Testis (tissue), 3 donors: ENCODE measurements around the gene CYB5B. TPM values are rescaled to one million over a fixed set of nuclear protein-coding genes. Genes with fewer than 3 reads are reported as not detected.
A peak's percentile ranks its signal among the peaks of the same experiment; 100 is the strongest.

Experiments used
- DNase-seq: peaks from one replicate; pipeline ENCODE4 v3.0.0-alpha.2; 2019
- H3K27ac ChIP-seq, 2 donors: fragments of 200-600 bp; sonication (generic); one replicate each; pipeline ENCODE4 v1.5.1; 2019
- H3K27me3 ChIP-seq: fragments of 200-600 bp; sonication (generic); one replicate; pipeline ENCODE4 v1.5.1; 2019
- H3K36me3 ChIP-seq: fragments of 200-600 bp; sonication (generic); one replicate; pipeline ENCODE4 v1.5.1; 2017; ENCODE audit warnings: low read depth; ENCODE audit errors: missing control alignments
- H3K4me1 ChIP-seq: fragments of 200-600 bp; sonication (generic); one replicate; pipeline ENCODE4 v1.5.1; 2019
- H3K4me3 ChIP-seq, 2 donors: fragments of 200-600 bp; sonication (generic); one replicate each; pipeline ENCODE4 v1.5.1; 2017 to 2019
- H3K9me3 ChIP-seq: fragments of 200-600 bp; sonication (generic); one replicate; pipeline ENCODE4 v1.5.1; 2017
- CTCF ChIP-seq, 3 experiments: fragments of 450-650 bp in 2 of 3; fragments of 200-600 bp in 1 of 3; sonication (generic) in 1 of 3; IDR thresholded peaks; one replicate each; pipeline ENCODE4 v1.5.1; 2016 to 2019; ENCODE audit warnings: antibody characterized with exemption in 3 of 3, mild to moderate bottlenecking in 2 of 3, moderate library complexity in 1 of 3
- POLR2A ChIP-seq: fragments of 450-650 bp; IDR thresholded peaks from one replicate; pipeline ENCODE4 v1.6.1; 2017; ENCODE audit warnings: antibody characterized with exemption, mild to moderate bottlenecking, moderate library complexity
- WGBS, 2 donors: methylation state at CpG; one replicate each; pipeline ENCODE4 v1.1.5; 2018; 5-methylcytosine and 5-hydroxymethylcytosine counted together
- intact Hi-C: fragments of 100-400 bp; cut with DNase I; formaldehyde crosslinking; loops from one replicate; pipeline ENCODE4 v1.15.1; 2023; ENCODE audit warnings: low total_unique reads
- polyA plus RNA-seq: library from polyadenylated mRNA; stranded (reverse); fragments of 350-450 nt; fragmentation: Illumina TruSeq; extraction: RNeasy Lipid Tissue Mini Kit (QIAGEN cat#74804); gene quantifications from one replicate; pipeline ENCODE4 v1.2.3, GENCODE V29; 2014; ENCODE audit warnings: low read depth, low replicate concordance; ENCODE audit not compliant: insufficient read depth
- total RNA-seq, 2 donors: library from RNA; depleted of rRNA; stranded (reverse); fragments of >200 nt; gene quantifications; one replicate each; pipeline ENCODE4 v1.2.3, GENCODE V29; 2016

CYB5B gene
- total and polyA plus RNA-seq, 3 donors from 2014 or later: 65.8 to 91.9 (median 85.0) TPM

GRCh38 chr16:69448470-69449193, 24.2 kb downstream of the CYB5B start:
- TF ChIP-seq POLR2A: no peak
- no peak for TF ChIP-seq CTCF (IDR thresholded peaks at IDR 0.05)
- peak overlapping the region in 1 of 2 donors; percentile 65 for H3K27ac ChIP-seq

GRCh38 chr16:69451166-69451565, 26.7 kb downstream of the CYB5B start:
- WGBS, 2 donors: 74 to 81% methylated on average over 4 of the region's 4 CpGs
- no peak for DNase-seq
- TF ChIP-seq POLR2A: no peak
- no peak for TF ChIP-seq CTCF (IDR thresholded peaks at IDR 0.05)
- H3K9me3 ChIP-seq: no peaks in the 10 kb centered on the region
- no peaks in the 10 kb centered on the region for H3K36me3 ChIP-seq
- H3K4me3 ChIP-seq: no peak overlapping the region
- no peaks in the 10 kb centered on the region for H3K27me3 ChIP-seq
- intact Hi-C loops: no loop called here
- H3K4me1 ChIP-seq: peaks cover 7% of the 10 kb centered on the region
- H3K27ac ChIP-seq: no peak overlapping the region

More at GRCh38 chr16:69448470-69449193, 24.2 kb downstream of the CYB5B start:
- H3K9me3 ChIP-seq: no peaks in the 10 kb centered on the region
- intact Hi-C loops: no loop called here
- H3K36me3 ChIP-seq: no peaks in the 10 kb centered on the region
- 34 to 54% methylated on average over 3 of the region's 3 CpGs for WGBS, 2 donors
- no peak for DNase-seq
- H3K4me3 ChIP-seq: no peak overlapping the region
- peaks cover 23% of the 10 kb centered on the region for H3K4me1 ChIP-seq
- no peaks in the 10 kb centered on the region for H3K27me3 ChIP-seq

- H3K27me3 ChIP-seq: no peaks in the 10 kb centered on the region
- 92 to 96% methylated on average over 1 of the region's 1 CpG for WGBS, 2 donors
- intact Hi-C loops: no loop called here
- no peak for DNase-seq
- H3K4me1 ChIP-seq: peaks cover under 1% of the 10 kb centered on the region
- H3K4me3 ChIP-seq: no peak overlapping the region
- no peak overlapping the region for H3K27ac ChIP-seq
- H3K36me3 ChIP-seq: no peaks in the 10 kb centered on the region
- H3K9me3 ChIP-seq: no peaks in the 10 kb centered on the region
- TF ChIP-seq CTCF (IDR thresholded peaks at IDR 0.05): no peak
Observed at GRCh38 chr16:69453936-69454335, 29.5 kb downstream of the CYB5B start.

- H3K4me3 ChIP-seq: no peak overlapping the region
- TF ChIP-seq CTCF (IDR thresholded peaks at IDR 0.05) (no peak), POLR2A (no peak)
- no peaks in the 10 kb centered on the region for H3K36me3 ChIP-seq
- no peaks in the 10 kb centered on the region for H3K27me3 ChIP-seq
- H3K27ac ChIP-seq: no peak overlapping the region
- no peak for DNase-seq
- H3K9me3 ChIP-seq: no peaks in the 10 kb centered on the region
- no peaks in the 10 kb centered on the region for H3K4me1 ChIP-seq
- intact Hi-C loops: no loop called here
Observed at GRCh38 chr16:69463876-69464275, 39.5 kb downstream of the CYB5B start.
